ENCODE data around the gene TSPAN13.

Gene TSPAN13

DNA sequence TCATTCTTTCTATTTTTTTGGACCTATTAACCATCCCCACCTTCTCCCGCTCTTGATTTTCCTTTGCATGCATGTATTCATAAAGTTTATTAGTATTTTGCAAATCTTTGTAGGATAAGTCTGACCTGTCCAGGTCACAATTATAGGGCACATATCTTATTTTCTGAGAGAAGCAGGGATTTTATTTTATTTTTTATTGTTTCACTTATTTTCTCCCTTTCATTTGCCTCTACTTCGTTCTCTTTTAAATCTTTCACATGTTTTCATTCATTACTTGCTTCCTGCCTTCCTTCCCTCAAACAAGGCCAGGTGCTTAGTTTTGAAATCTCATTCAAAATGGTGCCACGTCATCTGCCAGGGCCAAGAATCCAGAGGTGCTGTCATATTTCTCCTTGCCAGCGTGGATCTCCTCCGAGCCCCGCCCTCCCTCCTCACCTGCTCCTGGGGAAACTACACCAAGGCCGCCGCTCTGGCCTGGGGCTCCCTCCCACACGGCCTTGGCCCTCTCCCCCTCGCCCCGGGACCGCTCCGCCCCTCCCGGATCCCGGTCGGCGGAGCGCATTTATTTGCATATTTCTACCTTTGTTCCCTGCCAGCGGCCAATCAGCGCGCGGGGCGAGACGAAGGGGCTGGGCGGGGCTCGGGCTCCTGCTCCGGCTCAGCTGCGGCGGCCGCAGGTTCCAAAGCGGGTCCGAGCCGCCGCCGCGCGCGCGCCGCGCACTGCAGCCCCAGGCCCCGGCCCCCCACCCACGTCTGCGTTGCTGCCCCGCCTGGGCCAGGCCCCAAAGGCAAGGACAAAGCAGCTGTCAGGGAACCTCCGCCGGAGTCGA, at the start of gene TSPAN13:
TSS of gene TSPAN13 (plus strand) at position 654 of the 830 bp plus-strand sequence. CDS start 213 bp downstream, outside the sequence.
- peak; percentile 92 to 100 for DNase-seq (ENCODE audit: low read depth in 1 of 2, low spot score in 1 of 2)
- no peak for TF ChIP-seq JUND (IDR thresholded peaks at IDR 0.05; ENCODE audit: low read depth)
- in situ Hi-C loops (cut with HindIII; ENCODE audit: low pct_unique_long_range_greater_than_20kb, low sequenced_read_pairs) = no loop called here

DNA sequence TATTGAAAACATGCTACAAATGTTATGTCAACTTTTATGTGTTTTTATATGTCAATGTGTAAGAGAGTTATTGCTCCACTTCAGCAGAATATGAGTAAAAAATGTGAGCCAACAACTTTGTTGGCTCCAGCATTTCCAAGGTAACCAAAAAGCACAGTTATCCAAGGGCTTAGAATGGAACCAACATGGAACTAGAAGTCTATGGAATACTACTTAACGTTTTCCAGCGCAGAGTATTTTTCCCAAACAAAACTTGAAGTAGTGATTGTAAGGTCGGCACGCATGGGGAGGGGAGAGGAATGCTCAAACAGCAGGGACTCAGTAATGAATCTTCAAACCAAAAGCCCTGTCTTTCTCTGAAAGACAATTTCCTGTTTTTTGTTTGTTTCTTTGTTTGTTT, 45.0 kb upstream of the TSPAN13 start:
- no peak for TF ChIP-seq JUND (IDR thresholded peaks at IDR 0.05; ENCODE audit: low read depth)
- in situ Hi-C loops (cut with HindIII; ENCODE audit: low pct_unique_long_range_greater_than_20kb, low sequenced_read_pairs) = no loop called here
- no peak for DNase-seq (ENCODE audit: low read depth in 1 of 2, low spot score in 1 of 2)

DNA sequence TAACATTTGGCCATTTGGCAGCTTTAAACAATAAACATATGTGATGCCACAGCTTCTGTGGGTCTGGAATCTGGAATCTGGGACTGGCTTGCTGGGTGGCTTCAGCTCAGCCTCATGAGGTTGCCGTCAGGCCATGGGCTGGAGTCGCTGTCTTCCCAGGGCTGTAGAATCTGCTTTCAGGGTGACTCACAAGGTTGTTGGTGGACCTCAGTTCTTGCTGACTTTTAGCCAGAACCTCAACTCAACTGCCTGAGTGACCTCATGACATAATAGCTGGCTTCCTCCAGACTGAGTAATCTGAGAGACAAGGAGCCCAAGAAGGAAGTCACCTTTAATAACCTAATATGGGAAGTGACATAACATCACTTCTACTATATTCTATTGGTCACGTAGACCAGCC, 44.6 kb upstream of the TSPAN13 start:
- in situ Hi-C loops (cut with HindIII; ENCODE audit: low pct_unique_long_range_greater_than_20kb, low sequenced_read_pairs) = no loop called here
- TF ChIP-seq JUND (IDR thresholded peaks at IDR 0.05; ENCODE audit: low read depth) = no peak
- DNase-seq (ENCODE audit: low read depth in 1 of 2, low spot score in 1 of 2) = no peak

DNA sequence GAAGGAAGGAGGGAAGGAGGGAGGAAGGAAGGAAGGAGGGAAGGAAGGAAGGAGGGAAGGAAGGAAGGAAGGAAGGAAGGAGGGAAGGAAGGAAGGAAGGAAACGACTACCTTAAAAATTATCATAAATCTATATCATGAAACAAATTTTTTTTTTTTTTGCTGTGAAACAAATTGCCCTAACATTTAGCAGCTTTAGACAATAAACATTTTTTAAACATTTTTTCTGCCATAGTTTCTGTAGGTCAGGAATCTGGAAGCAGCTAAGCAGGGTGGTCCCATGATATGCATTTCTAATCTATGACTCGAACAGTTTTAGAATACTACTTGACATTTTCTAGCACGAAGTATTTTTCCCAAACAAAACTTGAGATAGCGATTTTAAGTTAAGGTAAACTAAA, 42.9 kb upstream of the TSPAN13 start:
- in situ Hi-C loops (cut with HindIII; ENCODE audit: low pct_unique_long_range_greater_than_20kb, low sequenced_read_pairs) = no loop called here
- DNase-seq (ENCODE audit: low read depth in 1 of 2, low spot score in 1 of 2) = no peak
- TF ChIP-seq JUND (IDR thresholded peaks at IDR 0.05; ENCODE audit: low read depth) = no peak

DNA sequence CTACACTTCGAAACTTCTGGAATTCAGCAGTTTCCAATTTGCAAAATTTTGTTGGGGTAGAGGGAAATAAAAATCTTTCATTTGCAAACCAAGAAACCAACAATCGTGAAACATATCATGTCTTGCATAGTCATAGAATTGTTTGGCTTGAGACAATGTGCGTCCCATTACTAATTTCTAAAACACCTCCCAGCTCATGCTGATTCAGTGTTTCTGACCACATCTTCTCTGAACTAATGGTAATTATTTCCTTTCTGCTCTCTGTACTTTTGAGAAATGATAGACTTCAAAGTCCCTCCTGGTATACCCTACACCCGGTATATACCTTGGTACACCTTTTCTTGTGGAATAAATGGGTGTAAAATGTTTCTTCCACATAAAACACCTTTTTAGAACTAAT, 41.8 kb upstream of the TSPAN13 start:
- no peak for DNase-seq (ENCODE audit: low read depth in 1 of 2, low spot score in 1 of 2)
- in situ Hi-C loops (cut with HindIII; ENCODE audit: low pct_unique_long_range_greater_than_20kb, low sequenced_read_pairs) = no loop called here
- TF ChIP-seq JUND (IDR thresholded peaks at IDR 0.05; ENCODE audit: low read depth) = no peak

DNA sequence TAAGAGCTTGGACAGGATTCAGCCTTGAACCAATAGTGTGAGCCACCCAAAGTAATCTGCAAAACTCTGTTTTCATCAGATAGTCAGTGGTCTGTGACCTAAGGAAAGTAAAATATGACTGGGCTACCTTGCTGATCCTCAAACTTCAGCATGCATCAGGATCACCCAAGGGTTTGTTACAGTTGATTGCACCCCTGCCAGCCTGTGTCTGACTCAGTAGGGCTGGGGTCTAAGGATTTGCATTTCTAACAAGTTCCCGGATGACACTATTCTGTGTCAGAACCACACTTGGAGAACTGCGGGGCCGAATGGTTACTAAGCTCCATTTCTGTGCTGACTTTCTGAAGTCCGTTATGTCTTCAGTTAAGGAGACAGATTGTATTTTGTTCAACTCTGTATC, 40.6 kb upstream of the TSPAN13 start:
- in situ Hi-C loops (cut with HindIII; ENCODE audit: low pct_unique_long_range_greater_than_20kb, low sequenced_read_pairs) = no loop called here
- DNase-seq (ENCODE audit: low read depth in 1 of 2, low spot score in 1 of 2) = no peak
- TF ChIP-seq JUND (IDR thresholded peaks at IDR 0.05; ENCODE audit: low read depth) = no peak

DNA sequence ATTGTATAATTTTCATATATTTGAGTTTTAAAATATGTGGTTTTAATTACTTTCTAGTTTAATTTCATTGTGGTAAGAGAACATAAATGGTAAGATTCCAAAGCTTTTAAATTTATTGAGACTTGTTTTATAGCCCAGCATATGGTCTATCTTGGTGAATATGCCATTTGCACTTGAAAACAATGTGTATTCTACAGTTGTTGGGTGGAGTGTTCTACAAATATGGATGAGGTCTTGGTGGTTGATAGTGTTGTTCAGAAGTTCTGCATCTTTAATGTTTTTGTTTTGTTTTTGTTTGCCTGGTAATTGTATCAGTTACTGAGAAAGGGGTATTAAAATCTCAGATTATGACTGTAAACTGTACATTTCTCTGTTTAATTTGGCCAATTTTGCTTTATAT, 37.6 kb upstream of the TSPAN13 start:
- in situ Hi-C loops (cut with HindIII; ENCODE audit: low pct_unique_long_range_greater_than_20kb, low sequenced_read_pairs) = no loop called here
- DNase-seq (ENCODE audit: low read depth in 1 of 2, low spot score in 1 of 2) = no peak
- no peak for TF ChIP-seq JUND (IDR thresholded peaks at IDR 0.05; ENCODE audit: low read depth)

DNA sequence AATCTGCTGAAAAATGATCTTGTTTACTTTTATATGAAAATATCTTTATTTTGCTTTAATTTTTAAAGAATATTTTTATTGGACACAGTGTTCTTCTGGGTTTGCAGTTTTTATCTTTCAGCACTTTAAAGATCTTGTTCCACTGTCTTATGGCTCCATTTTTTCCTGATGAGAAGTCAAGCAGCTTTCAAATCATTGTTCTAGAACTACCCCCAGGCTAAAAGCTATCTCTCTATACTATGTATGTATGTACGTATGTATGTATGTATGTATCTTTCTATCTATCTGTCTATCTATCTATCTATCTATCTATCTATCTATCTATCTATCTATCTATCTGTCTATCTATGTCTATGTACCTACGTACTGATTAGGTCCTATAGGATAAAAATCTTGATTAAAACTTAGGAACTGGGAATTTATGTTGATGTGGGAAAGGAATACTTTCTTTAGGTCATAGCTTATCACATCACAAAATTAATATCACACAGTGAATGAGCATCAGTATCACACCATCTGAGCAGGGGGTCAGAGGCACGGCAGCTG, 35.4 kb upstream of the TSPAN13 start:
- no peak for DNase-seq (ENCODE audit: low read depth in 1 of 2, low spot score in 1 of 2)
- in situ Hi-C loops (cut with HindIII; ENCODE audit: low pct_unique_long_range_greater_than_20kb, low sequenced_read_pairs) = no loop called here
- TF ChIP-seq JUND (IDR thresholded peaks at IDR 0.05; ENCODE audit: low read depth) = no peak

DNA sequence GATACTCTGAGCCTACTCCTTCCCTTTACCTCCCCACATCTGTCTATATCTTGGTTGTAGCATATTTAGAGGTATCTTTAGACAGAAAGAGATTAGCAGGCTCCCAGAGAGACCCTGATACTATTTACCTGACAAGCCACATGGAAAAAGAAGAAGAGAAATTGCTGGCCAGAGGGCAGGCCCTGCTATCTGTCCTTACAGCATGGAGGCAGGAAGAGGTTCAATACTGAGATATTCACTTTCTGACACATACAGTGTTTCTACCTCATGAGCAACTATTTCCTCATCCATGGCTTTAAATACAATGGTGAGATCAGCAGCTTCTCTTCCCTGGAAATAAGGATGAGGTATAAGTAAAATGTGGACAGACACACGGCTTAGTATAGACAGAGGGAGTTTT, 33.9 kb upstream of the TSPAN13 start:
- in situ Hi-C loops (cut with HindIII; ENCODE audit: low pct_unique_long_range_greater_than_20kb, low sequenced_read_pairs) = no loop called here
- TF ChIP-seq JUND (IDR thresholded peaks at IDR 0.05; ENCODE audit: low read depth) = no peak
- no peak for DNase-seq (ENCODE audit: low read depth in 1 of 2, low spot score in 1 of 2)

DNA sequence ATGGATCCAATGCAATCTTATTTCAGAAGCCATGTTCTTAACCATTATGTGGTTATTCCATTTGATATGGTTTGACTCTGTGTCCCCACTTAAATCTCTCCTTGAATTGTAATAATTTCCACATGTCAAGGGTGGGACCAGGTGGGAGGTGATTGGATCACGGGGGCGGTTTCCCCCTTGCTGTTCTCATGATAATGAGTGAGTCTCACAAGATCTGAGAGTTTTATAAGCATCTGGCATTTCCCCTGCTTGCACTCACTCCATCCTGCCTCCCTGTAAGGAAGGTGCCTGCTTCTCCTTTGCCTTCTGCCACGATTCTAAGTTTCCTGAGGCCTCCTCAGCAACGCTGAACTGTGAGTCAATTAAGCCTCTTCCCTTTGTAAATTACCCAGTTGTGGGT, 32.0 kb upstream of the TSPAN13 start:
- in situ Hi-C loops (cut with HindIII; ENCODE audit: low pct_unique_long_range_greater_than_20kb, low sequenced_read_pairs) = no loop called here
- no peak for DNase-seq (ENCODE audit: low read depth in 1 of 2, low spot score in 1 of 2)
- TF ChIP-seq JUND (IDR thresholded peaks at IDR 0.05; ENCODE audit: low read depth) = no peak

DNA sequence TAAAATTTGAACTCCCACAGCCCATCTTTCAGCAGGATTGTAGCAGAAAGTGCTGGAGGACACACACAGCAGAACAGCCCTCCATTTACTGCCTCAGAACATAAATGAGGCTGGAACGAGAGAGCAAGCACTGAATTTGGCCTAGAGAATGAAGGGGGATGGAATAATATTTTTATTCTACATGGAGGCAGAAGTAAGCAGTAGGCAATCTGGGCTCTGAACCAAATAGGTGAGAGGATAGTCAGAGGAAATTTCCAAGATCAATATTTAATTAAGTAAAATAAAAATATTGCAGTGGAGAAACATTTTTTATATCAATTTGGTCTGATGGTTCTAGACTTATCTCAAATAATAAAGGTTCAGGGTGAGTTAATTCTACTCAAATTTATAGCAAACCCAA, 29.2 kb upstream of the TSPAN13 start:
- no peak for DNase-seq (ENCODE audit: low read depth in 1 of 2, low spot score in 1 of 2)
- no peak for TF ChIP-seq JUND (IDR thresholded peaks at IDR 0.05; ENCODE audit: low read depth)
- in situ Hi-C loops (cut with HindIII; ENCODE audit: low pct_unique_long_range_greater_than_20kb, low sequenced_read_pairs) = no loop called here

DNA sequence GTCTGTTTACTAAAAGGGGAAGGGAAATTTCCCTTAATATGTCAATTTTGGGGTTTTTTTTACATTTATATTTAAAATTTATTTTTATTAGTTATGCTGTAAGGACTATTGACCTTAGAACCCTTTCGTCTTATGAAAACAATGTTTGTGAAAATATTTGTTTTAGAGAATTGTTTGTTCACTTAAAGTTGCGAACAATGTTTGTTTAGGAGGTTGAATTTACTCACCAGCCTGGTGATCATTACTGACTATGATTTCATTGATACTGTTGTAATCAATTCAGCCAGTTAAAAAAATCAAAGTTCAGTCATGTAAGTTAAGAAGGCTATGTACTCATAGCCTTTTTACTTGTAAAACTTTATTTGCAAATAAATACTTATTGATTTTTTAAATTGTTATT, 27.4 kb upstream of the TSPAN13 start:
- DNase-seq (ENCODE audit: low read depth in 1 of 2, low spot score in 1 of 2) = no peak
- in situ Hi-C loops (cut with HindIII; ENCODE audit: low pct_unique_long_range_greater_than_20kb, low sequenced_read_pairs) = no loop called here
- no peak for TF ChIP-seq JUND (IDR thresholded peaks at IDR 0.05; ENCODE audit: low read depth)

DNA sequence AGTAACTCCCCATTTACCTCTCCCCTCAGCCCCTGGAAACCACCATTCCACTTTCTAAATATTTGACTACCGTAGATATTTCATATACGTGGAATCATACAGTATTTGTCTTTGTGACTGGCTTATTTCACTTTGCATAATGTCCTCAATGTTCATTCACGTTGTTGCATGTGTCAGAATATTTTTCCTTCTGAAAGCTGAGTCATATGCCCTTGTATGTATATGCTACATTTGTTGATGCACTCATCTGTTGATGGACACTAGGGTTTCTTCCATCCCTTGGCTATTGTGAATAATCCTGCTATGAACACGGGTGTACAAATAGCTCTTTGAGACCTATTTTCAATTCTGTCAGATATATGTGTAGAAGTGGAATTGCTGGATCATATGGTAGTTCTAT, 25.8 kb upstream of the TSPAN13 start:
- in situ Hi-C loops (cut with HindIII; ENCODE audit: low pct_unique_long_range_greater_than_20kb, low sequenced_read_pairs) = no loop called here
- no peak for DNase-seq (ENCODE audit: low read depth in 1 of 2, low spot score in 1 of 2)
- TF ChIP-seq JUND (IDR thresholded peaks at IDR 0.05; ENCODE audit: low read depth) = no peak

DNA sequence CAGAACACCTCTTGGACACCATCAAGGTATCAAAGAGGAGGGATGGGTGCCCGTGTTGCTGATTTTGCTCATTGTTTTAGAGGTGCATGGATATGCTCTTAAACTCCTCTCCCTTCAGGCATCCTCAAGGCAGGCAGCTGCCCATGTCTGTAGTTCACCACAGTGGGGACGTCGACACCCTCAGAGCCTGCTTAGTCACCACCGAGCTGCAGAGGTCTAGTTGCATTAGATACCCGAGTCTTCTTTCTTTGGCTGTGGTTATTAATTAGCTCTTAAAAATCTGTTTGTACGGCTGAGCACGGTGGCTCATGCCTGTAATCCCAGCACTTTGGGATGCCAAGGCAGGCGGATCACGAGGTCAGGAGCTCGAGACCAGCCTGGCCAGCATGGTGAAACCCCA, 24.7 kb upstream of the TSPAN13 start:
- in situ Hi-C loops (cut with HindIII; ENCODE audit: low pct_unique_long_range_greater_than_20kb, low sequenced_read_pairs) = no loop called here
- no peak for DNase-seq (ENCODE audit: low read depth in 1 of 2, low spot score in 1 of 2)
- no peak for TF ChIP-seq JUND (IDR thresholded peaks at IDR 0.05; ENCODE audit: low read depth)

Measured in T47D (cell line).